Measurements from ENCODE around the gene ADARB1.

- TF ChIP-seq, protein P1, sequence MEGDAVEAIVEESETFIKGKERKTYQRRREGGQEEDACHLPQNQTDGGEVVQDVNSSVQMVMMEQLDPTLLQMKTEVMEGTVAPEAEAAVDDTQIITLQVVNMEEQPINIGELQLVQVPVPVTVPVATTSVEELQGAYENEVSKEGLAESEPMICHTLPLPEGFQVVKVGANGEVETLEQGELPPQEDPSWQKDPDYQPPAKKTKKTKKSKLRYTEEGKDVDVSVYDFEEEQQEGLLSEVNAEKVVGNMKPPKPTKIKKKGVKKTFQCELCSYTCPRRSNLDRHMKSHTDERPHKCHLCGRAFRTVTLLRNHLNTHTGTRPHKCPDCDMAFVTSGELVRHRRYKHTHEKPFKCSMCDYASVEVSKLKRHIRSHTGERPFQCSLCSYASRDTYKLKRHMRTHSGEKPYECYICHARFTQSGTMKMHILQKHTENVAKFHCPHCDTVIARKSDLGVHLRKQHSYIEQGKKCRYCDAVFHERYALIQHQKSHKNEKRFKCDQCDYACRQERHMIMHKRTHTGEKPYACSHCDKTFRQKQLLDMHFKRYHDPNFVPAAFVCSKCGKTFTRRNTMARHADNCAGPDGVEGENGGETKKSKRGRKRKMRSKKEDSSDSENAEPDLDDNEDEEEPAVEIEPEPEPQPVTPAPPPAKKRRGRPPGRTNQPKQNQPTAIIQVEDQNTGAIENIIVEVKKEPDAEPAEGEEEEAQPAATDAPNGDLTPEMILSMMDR (tag by site-specific recombination; IDR thresholded peaks at IDR 0.05): no peak
- no peak for TF ChIP-seq REPIN1 (tag by site-specific recombination; IDR thresholded peaks at IDR 0.05; ENCODE audit: low read depth)
- no peak for TF ChIP-seq ZBTB26 (tag by site-specific recombination; optimal IDR thresholded peaks at IDR 0.05)
- no peak for TF ChIP-seq TCF7L2 (IDR thresholded peaks at IDR 0.05; ENCODE audit: borderline replicate concordance, low read depth, low read length)
- TF ChIP-seq PRDM4 (tag by site-specific recombination; IDR thresholded peaks at IDR 0.05): no peak
- TF ChIP-seq REST (tag by site-specific recombination; IDR thresholded peaks at IDR 0.05): no peak
- TF ChIP-seq FEZF1 (tag by site-specific recombination; IDR thresholded peaks at IDR 0.05): no peak
- TF ChIP-seq ZNF776 (tag by site-specific recombination; IDR thresholded peaks at IDR 0.05; ENCODE audit: borderline replicate concordance): no peak
- no peak for TF ChIP-seq ZFP69B (tag by site-specific recombination; IDR thresholded peaks at IDR 0.05)
- TF ChIP-seq, protein P2, sequence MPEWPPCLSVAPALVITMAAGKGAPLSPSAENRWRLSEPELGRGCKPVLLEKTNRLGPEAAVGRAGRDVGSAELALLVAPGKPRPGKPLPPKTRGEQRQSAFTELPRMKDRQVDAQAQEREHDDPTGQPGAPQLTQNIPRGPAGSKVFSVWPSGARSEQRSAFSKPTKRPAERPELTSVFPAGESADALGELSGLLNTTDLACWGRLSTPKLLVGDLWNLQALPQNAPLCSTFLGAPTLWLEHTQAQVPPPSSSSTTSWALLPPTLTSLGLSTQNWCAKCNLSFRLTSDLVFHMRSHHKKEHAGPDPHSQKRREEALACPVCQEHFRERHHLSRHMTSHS (tag by site-specific recombination; IDR thresholded peaks at IDR 0.05): no peak
- no peak for TF ChIP-seq ZNF19 (tag by site-specific recombination; IDR thresholded peaks at IDR 0.05; ENCODE audit: low read depth)
- TF ChIP-seq, protein P3, sequence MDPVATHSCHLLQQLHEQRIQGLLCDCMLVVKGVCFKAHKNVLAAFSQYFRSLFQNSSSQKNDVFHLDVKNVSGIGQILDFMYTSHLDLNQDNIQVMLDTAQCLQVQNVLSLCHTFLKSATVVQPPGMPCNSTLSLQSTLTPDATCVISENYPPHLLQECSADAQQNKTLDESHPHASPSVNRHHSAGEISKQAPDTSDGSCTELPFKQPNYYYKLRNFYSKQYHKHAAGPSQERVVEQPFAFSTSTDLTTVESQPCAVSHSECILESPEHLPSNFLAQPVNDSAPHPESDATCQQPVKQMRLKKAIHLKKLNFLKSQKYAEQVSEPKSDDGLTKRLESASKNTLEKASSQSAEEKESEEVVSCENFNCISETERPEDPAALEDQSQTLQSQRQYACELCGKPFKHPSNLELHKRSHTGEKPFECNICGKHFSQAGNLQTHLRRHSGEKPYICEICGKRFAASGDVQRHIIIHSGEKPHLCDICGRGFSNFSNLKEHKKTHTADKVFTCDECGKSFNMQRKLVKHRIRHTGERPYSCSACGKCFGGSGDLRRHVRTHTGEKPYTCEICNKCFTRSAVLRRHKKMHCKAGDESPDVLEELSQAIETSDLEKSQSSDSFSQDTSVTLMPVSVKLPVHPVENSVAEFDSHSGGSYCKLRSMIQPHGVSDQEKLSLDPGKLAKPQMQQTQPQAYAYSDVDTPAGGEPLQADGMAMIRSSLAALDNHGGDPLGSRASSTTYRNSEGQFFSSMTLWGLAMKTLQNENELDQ (tag by site-specific recombination; IDR thresholded peaks at IDR 0.05; ENCODE audit: low read depth): no peak
- no peak for TF ChIP-seq PRDM1 (tag by site-specific recombination; IDR thresholded peaks at IDR 0.05)
Observed at GRCh38 chr21:45040739-45041138, 33.6 kb upstream of the ADARB1 start.
